DOHH2 (cell line): Measurements from ENCODE around the gene RBM20.

ENCODE experiments used
- CTCF ChIP-seq: fragments of 200-600 bp; sonication (generic); IDR thresholded peaks from one replicate; pipeline ENCODE4 v1.5.1; 2014; ENCODE audit warnings: antibody characterized with exemption, mild to moderate bottlenecking, low read depth, low read length; ENCODE audit not compliant: poor library complexity, severe bottlenecking
- EZH2phosphoT487 ChIP-seq: fragments of 200-600 bp; sonication (generic); IDR thresholded peaks from 2 replicates; pipeline ENCODE4 v1.6.1; 2017; ENCODE audit warnings: borderline replicate concordance, mild to moderate bottlenecking, antibody characterized with exemption, low read length, moderate library complexity, mixed read lengths

- TF ChIP-seq CTCF: no peak
- no peak for TF ChIP-seq EZH2phosphoT487
These were observed 40.8 kb downstream of the RBM20 start for GRCh38 chr10:110684800-110685446.
